ENCODE results near the gene EXOC4.
"Not testable (repeated sequence)": the region's sequence is repeated elsewhere in the genome, so short reads cannot be mapped to it uniquely, and the experiment has no call there.

Gene EXOC4

GRCh38 chr7:133958822-133959221 is 705.9 kb downstream of the EXOC4 start:
- in situ Hi-C loops (cut with HindIII; ENCODE audit: low sequenced_read_pairs): no loop called here

DNA sequence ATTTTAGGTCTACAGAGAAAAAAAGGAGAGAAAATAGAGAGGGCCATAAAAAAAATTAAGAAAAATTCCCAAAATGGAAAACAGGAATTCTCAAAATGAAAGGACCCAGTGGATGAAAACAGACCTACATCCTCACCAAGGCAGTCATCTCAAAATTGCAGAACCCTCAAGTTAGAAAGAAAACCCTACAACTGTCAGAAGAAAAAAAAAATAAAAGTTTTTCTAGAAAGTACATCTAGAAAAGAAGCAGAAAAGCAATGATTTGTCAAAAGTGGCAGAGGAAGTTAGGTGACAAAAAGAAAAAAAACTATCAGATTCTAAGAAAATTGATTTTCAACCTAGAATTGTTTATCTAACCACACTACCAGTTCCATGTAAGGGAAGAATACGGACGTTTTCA is 706.6 kb downstream of the EXOC4 start:
- in situ Hi-C loops (cut with HindIII; ENCODE audit: low sequenced_read_pairs): no loop called here

DNA sequence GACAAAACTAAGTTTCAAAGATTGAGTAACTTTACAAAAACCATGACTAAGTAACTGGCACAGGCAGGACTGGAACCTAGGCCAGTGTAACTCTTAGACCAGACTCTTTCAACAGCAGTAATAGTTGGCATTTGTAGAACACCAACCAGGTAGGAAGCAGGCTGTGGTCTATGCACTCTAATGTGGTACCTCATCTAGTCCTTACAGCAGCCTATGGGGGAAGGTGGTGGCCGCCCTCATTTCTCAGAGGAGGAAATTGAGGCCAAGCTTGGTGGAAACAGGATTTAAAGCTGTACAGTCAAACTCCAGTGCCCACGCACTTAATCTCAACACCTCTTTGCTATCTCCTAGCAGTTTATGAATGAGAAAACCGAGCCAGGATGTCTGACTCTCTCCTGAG is 708.8 kb downstream of the EXOC4 start:
- in situ Hi-C loops (cut with HindIII; ENCODE audit: low sequenced_read_pairs): no loop called here

GRCh38 chr7:133962646-133963045 is 709.8 kb downstream of the EXOC4 start:
- in situ Hi-C loops (cut with HindIII; ENCODE audit: low sequenced_read_pairs): no loop called here

DNA sequence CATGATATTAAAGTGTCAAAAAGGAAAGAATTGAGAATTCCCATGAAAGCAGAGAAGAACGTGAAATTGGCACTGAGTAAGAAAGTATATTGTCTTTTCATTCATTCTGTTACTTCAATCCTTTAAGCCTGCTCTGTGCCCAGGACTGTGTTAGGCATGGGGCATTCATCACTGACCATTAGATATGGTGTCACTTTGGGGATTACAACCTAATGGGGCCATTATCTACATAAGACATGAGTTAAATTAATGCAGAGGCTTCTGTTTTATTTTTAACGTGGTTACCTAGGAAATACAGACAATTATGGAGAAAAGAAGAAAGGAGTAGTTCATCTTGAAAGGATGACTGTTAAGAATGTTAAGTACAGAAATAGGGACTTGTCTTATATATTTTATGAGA is 710.8 kb downstream of the EXOC4 start:
- in situ Hi-C loops (cut with HindIII; ENCODE audit: low sequenced_read_pairs): no loop called here

DNA sequence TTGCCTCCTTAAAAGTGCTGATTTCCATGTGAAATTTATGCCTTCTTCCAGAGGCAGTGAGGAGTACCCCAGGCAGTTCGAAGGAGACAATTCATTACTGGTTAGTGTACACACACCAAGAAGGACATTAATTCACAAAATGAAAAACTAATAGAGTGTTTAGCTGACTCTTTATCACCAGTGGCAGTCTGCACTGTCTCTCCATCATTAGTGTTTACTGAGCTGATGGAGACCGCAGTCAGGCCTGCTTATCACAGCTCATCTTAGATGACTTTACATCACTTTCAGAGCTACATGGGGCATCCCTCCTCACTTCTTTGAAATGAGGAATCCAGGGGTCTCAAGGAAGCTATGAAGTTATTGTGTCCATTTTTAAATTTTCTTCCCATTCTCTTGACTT is 718.7 kb downstream of the EXOC4 start:
- in situ Hi-C loops (cut with HindIII; ENCODE audit: low sequenced_read_pairs): no loop called here

DNA sequence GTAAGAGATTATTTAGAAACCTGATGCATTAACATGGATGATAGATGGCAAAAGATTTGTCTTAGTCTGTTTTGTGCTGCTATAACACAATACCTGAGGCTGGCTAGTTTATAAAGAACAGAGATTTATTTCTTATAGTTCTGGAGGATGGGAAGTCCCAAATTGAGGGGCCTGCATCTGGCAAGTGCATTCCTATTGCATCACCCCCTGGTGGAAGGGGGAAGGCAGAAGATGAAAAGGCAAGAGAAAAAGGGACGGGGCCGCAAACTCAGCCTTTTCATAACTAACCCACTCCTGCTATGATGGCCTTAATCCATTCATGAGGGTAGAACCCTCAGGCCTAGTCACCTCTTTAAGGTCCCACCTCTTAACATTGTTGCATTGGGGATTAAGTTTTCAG is 720.8 kb downstream of the EXOC4 start:
- in situ Hi-C loops (cut with HindIII; ENCODE audit: low sequenced_read_pairs): no loop called here

DNA sequence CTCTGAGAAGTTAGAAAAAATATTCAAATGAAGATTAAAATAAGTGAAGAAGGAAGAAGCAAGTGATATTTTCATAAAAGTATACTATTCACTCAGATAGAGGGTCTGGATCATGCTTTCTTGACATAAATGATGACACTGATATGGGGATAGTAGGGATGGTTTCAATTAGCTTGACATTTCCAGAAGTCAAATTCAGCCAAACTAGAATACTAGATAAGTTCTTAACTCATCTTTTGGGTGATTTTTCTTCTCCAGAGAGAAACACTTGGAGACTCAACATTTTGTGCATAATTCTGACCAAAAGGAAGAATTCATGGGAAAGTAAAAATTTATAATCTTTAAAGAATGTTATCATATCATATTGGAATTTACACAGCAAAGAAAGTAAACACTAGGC is 722.3 kb downstream of the EXOC4 start:
- in situ Hi-C loops (cut with HindIII; ENCODE audit: low sequenced_read_pairs): no loop called here

- in situ Hi-C loops (cut with HindIII; ENCODE audit: low sequenced_read_pairs): no loop called here
Observed at GRCh38 chr7:133976140-133976539, 723.3 kb downstream of the EXOC4 start.

GRCh38 chr7:133977409-133978274 is 724.8 kb downstream of the EXOC4 start:
- in situ Hi-C loops (cut with HindIII; ENCODE audit: low sequenced_read_pairs): no loop called here

GRCh38 chr7:133978502-133979295 is 725.8 kb downstream of the EXOC4 start:
- in situ Hi-C loops (cut with HindIII; ENCODE audit: low sequenced_read_pairs): no loop called here

DNA sequence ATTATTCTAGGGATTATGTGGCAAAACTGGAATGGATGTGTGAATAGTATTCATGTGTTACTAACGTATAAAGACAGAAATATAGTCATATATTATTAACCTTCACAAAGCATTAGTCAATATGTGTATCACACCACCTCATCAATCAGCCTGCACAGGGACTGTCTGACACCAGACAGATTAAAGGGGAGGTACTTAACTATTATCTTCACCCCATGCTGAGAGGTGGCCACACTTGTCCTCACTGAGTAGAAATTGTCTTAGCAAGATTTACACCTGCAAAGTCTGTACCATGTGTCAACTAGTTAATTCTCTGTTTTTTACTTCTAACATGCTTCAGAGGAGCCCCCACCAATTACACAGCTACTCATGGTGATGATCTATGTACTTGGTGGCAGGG is 727.9 kb downstream of the EXOC4 start:
- in situ Hi-C loops (cut with HindIII; ENCODE audit: low sequenced_read_pairs): no loop called here

- in situ Hi-C loops (cut with HindIII; ENCODE audit: low sequenced_read_pairs): no loop called here
Observed at GRCh38 chr7:133983685-133984419, 731.0 kb downstream of the EXOC4 start.

DNA sequence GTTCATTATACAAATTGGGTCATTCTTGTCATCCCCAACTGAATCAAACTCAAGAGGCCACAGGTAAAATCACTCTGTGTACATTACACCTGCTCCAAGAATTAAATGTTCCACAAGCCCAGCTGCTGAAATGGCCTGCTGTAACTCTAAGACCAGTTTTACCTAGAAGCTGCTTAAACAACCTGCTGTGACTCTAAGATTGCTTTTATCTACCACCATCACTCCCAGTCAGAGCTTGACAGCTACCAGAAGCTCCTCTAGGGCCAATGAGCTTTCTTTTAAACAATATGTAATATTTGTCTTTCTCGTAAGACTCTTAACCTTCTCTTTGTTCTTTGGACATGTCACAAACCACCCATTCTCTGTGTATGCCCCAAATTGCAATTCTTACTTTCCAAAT is 732.4 kb downstream of the EXOC4 start:
- in situ Hi-C loops (cut with HindIII; ENCODE audit: low sequenced_read_pairs): no loop called here

DNA sequence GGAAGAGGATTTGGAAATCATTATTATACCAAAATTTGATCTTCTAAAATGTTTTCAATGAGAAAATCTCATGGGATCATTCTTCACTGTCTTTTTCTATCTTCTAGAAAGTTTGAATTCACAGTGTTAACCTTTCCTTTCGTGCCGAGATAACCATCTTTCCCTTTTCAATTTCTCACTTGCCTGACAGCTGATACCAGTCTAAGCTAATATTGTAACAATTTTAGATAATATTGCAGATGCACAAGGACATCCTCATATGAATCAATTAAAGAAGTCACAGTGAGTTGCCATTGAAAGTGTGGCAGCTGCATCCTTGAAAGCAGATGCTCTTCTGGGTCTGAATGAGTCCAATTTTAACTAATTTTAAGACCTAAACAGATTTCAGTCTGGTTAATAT is 734.7 kb downstream of the EXOC4 start:
- in situ Hi-C loops (cut with HindIII; ENCODE audit: low sequenced_read_pairs): no loop called here

GRCh38 chr7:133993547-133993946 is 740.7 kb downstream of the EXOC4 start:
- in situ Hi-C loops (cut with HindIII; ENCODE audit: low sequenced_read_pairs): no loop called here

GRCh38 chr7:133994100-133994499 is 741.2 kb downstream of the EXOC4 start:
- in situ Hi-C loops (cut with HindIII; ENCODE audit: low sequenced_read_pairs): not testable (repeated sequence)

GRCh38 chr7:133997463-133997862 is 744.6 kb downstream of the EXOC4 start:
- in situ Hi-C loops (cut with HindIII; ENCODE audit: low sequenced_read_pairs): no loop called here

DNA sequence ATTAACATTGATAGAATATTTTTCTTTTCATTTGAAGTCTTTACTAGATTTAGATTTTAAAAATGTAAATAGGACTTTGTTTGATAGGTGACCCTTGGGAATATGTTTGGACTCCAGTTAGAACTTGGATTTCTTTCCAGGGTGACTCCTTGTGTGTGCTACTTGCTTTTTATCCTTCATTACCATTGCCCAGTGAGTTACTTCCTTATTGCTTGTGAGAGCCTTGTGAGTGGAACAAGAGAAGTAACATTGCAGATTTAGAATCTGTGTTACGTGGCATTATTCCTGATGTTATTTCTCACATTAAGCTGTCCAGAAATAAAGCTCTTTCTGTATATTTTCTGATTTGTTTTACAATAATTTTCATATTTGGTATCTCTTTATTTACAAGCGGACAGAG is 746.3 kb downstream of the EXOC4 start:
- in situ Hi-C loops (cut with HindIII; ENCODE audit: low sequenced_read_pairs): no loop called here

- in situ Hi-C loops (cut with HindIII; ENCODE audit: low sequenced_read_pairs): no loop called here
Observed at GRCh38 chr7:134004829-134005505, 752.1 kb downstream of the EXOC4 start.

Data from endothelial cell of hepatic sinusoid (primary cell).